ENCODE results near the gene RIPOR3.

RIPOR3 gene

GRCh38 chr20:50655311-50655880, 35.9 kb downstream of the RIPOR3 start:
- peak; percentile 82 for DNase-seq (ENCODE audit: low spot score)
- Histone ChIP-seq H3K27ac (peak overlapping the region; percentile 51 to 83), H3K4me3 (peak overlapping the region; percentile 59)
- TF ChIP-seq, protein P1, sequence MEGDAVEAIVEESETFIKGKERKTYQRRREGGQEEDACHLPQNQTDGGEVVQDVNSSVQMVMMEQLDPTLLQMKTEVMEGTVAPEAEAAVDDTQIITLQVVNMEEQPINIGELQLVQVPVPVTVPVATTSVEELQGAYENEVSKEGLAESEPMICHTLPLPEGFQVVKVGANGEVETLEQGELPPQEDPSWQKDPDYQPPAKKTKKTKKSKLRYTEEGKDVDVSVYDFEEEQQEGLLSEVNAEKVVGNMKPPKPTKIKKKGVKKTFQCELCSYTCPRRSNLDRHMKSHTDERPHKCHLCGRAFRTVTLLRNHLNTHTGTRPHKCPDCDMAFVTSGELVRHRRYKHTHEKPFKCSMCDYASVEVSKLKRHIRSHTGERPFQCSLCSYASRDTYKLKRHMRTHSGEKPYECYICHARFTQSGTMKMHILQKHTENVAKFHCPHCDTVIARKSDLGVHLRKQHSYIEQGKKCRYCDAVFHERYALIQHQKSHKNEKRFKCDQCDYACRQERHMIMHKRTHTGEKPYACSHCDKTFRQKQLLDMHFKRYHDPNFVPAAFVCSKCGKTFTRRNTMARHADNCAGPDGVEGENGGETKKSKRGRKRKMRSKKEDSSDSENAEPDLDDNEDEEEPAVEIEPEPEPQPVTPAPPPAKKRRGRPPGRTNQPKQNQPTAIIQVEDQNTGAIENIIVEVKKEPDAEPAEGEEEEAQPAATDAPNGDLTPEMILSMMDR (IDR thresholded peaks at IDR 0.05), result no peak

DNA sequence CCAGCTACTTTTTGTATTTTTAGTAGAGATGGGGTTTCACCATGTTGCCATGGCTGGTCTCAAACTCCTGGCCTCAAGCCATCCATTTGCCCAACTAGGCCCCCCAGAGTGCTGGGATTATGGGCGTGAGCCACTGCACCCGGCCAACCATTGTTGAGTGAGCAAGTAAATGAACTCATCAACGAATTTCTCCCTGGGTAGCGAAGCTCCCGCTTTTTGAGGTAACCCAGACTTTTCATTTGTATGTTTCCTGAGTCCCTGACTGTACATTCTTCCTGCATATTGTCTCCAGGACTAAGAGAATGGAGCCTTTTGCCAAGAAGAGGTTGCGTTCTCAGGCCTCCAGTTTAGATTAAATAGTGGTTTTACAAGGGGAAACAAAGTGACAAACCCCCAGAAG, 36.4 kb downstream of the RIPOR3 start:
- no peak for DNase-seq (ENCODE audit: low spot score)
- TF ChIP-seq, protein P1 (IDR thresholded peaks at IDR 0.05), result no peak
- H3K4me3 ChIP-seq, result peak overlapping the region; percentile 59
- H3K27ac ChIP-seq, result peak overlapping the region; percentile 51 to 83

DNA sequence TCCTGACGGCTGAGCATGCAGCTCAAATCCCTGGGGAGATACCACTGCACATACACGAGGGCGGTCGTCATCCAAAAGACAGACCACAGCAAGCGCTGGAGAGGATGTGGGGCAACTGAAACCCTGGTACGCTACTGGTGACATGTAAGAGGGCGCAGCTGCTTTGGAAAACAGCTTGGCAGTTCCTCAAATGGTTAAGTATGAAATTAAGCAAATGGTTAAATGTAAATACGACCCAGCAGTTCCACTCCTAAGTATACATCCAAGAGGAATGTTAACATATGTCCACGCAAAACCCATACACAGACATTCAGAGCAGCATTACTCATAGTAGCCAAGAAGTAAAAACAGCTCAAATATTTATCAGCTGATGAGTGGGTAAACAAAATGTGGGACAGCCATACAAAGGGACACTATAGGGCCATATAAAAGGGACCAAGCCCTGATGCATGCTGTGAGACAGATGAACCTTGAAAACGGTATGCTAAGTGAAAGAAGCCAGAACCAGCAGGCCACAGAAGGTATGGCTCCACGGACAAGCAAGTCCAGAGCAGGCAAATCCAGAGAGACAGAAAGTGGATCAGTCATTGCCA, 38.5 kb downstream of the RIPOR3 start:
- TF ChIP-seq, protein P1 (IDR thresholded peaks at IDR 0.05), result no peak
- Histone ChIP-seq H3K4me3 (no peak overlapping the region), H3K27ac (no peak overlapping the region)
- no peak for DNase-seq (ENCODE audit: low spot score)

DNA sequence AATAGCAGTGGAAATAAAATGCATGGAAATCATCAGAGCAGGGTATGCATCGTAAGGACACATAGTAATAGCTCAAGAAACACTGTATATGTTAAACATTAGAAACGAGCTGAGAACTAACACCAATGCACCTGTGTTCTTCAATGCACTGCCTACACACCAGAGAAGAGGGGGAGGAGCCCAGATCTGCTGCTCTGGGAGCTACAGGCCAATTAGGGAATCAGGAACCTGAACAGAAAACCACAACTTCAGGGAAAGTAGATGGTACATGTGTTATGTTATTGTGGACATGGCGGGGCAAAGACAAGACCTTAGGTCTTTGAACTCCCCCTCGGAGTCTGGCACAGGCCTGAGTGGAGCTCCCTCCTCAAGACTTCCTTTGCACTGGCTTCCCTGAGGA, 39.7 kb downstream of the RIPOR3 start:
- DNase-seq (ENCODE audit: low spot score), result no peak
- H3K27ac ChIP-seq, result no peak overlapping the region
- no peak overlapping the region for H3K4me3 ChIP-seq
- TF ChIP-seq, protein P1 (IDR thresholded peaks at IDR 0.05), result no peak

- Histone ChIP-seq H3K27ac (peak overlapping the region in 1 of 2 donors; percentile 31), H3K4me3 (no peak overlapping the region)
- TF ChIP-seq, protein P1 (IDR thresholded peaks at IDR 0.05), result no peak
- no peak for DNase-seq (ENCODE audit: low spot score)
Observed at GRCh38 chr20:50649590-50649989, 41.8 kb downstream of the RIPOR3 start.

GRCh38 chr20:50648651-50649050, 42.7 kb downstream of the RIPOR3 start:
- Histone ChIP-seq H3K27ac (no peak overlapping the region), H3K4me3 (no peak overlapping the region)
- TF ChIP-seq, protein P1 (IDR thresholded peaks at IDR 0.05), result no peak
- no peak for DNase-seq (ENCODE audit: low spot score)

DNA sequence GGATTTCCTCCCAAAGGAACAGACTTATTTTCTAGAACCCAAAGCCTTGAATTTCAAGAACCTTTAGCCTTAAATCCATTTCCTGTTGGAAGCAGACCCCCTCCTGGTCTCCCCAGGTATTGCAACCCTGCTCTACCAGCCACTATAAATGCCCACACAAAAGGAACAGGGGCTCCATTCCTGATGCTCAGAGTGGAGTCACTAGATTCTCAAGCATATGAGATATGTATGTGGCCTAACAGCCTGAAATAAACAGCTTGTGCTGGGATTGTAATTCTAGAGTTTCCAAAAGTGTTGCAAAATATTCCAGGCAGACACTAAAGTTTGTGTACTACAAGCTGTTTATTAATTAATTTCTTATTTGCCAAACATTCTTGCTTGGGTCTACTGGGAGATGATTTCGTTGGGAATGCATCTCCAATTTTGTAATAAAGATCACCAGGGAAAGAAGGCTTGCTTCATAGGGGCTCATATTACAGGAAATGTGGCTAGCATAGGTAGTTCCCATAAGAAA, 44.8 kb downstream of the RIPOR3 start:
- DNase-seq (ENCODE audit: low spot score), result no peak
- TF ChIP-seq, protein P1 (IDR thresholded peaks at IDR 0.05), result no peak
- peak overlapping the region; percentile 33 to 66 for H3K27ac ChIP-seq
- no peak overlapping the region for H3K4me3 ChIP-seq

Data from coronary artery (tissue), 2 donors.